GM18505 (cell line): ENCODE measurements around the gene ARL11.

Experiments
- ATAC-seq: cut with Tn5 transposase; IDR thresholded peaks from one replicate; pipeline ENCODE4 v1.9.1; 2021; ENCODE audit not compliant: unreplicated experiment
- POLR2A ChIP-seq: IDR thresholded peaks from 4 replicates; pipeline ENCODE4 v1.6.1; 2011; ENCODE audit warnings: borderline replicate concordance; ENCODE audit not compliant: insufficient read depth, insufficient read length; ENCODE audit errors: extremely low read depth

Gene ARL11

GRCh38 chr13:49645451-49645850, 17.1 kb downstream of the ARL11 start:
- ATAC-seq, result no peak
- TF ChIP-seq POLR2A, result no peak

- ATAC-seq, result no peak
- TF ChIP-seq POLR2A, result no peak
Measured at GRCh38 chr13:49646688-49647087, 18.4 kb downstream of the ARL11 start.

- ATAC-seq, result no peak
- no peak for TF ChIP-seq POLR2A
Measured at GRCh38 chr13:49649244-49649962, 21.1 kb downstream of the ARL11 start.

GRCh38 chr13:49649963-49650312, 21.6 kb downstream of the ARL11 start:
- no peak for TF ChIP-seq POLR2A

GRCh38 chr13:49651570-49652354, 23.5 kb downstream of the ARL11 start:
- ATAC-seq, result no peak

More at GRCh38 chr13:49649963-49650312, 21.6 kb downstream of the ARL11 start:
- ATAC-seq, result no peak

GRCh38 chr13:49652355-49653305, 24.3 kb downstream of the ARL11 start:
- no peak for TF ChIP-seq POLR2A
- ATAC-seq, result no peak

More at GRCh38 chr13:49651570-49652354, 23.5 kb downstream of the ARL11 start:
- no peak for TF ChIP-seq POLR2A

GRCh38 chr13:49653478-49653877, 25.2 kb downstream of the ARL11 start:
- TF ChIP-seq POLR2A, result no peak
- ATAC-seq, result no peak

- no peak for ATAC-seq
- TF ChIP-seq POLR2A, result no peak
Measured at GRCh38 chr13:49654011-49654410, 25.7 kb downstream of the ARL11 start.

- no peak for ATAC-seq
- TF ChIP-seq POLR2A, result no peak
Measured at GRCh38 chr13:49655906-49656305, 27.6 kb downstream of the ARL11 start.

- no peak for ATAC-seq
- TF ChIP-seq POLR2A, result no peak
Measured at GRCh38 chr13:49657241-49657641, 28.9 kb downstream of the ARL11 start.

- ATAC-seq, result no peak
- TF ChIP-seq POLR2A, result no peak
Measured at GRCh38 chr13:49664606-49665005, 36.3 kb downstream of the ARL11 start.

- ATAC-seq, result no peak
- no peak for TF ChIP-seq POLR2A
Measured at GRCh38 chr13:49667773-49668172, 39.5 kb downstream of the ARL11 start.

- TF ChIP-seq POLR2A, result no peak
- ATAC-seq, result no peak
Measured at GRCh38 chr13:49669735-49670309, 41.5 kb downstream of the ARL11 start.

- no peak for ATAC-seq
- TF ChIP-seq POLR2A, result no peak
Measured at GRCh38 chr13:49670828-49671227, 42.5 kb downstream of the ARL11 start.
